Measurements from ENCODE around the gene ADGRB2.

Gene ADGRB2

DNA sequence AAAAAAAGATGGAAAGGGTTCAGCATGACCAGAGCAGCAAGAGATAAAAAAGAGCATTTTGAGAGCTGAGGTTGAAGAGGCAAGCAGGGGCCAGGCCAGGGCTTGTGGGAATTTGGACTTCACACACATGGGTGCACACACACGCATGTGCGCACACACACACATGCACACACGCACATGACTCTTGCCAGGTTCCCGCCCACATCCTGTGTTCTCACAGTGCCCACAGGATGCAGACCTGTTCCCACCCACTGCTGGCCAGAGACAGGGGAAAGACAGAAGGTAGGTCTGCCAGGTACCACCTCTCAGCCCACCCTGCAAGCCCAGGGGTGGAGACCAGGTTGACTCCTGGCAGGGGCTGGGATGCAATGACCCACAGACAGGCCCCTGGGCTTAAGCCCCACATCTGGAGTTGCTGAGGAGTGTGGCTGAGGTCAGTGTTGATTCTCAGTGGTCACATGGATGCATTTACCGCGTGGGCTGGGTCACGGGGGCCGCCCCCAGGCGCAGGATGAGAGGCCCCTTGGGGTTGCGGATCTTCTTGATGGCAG lies 64.7 kb downstream of the ADGRB2 start:
- in situ Hi-C loops (cut with HindIII; ENCODE audit: low pct_ligation_motif_present, low pct_unique_long_range_greater_than_20kb, low sequenced_read_pairs) = no loop called here
- no peak for DNase-seq

DNA sequence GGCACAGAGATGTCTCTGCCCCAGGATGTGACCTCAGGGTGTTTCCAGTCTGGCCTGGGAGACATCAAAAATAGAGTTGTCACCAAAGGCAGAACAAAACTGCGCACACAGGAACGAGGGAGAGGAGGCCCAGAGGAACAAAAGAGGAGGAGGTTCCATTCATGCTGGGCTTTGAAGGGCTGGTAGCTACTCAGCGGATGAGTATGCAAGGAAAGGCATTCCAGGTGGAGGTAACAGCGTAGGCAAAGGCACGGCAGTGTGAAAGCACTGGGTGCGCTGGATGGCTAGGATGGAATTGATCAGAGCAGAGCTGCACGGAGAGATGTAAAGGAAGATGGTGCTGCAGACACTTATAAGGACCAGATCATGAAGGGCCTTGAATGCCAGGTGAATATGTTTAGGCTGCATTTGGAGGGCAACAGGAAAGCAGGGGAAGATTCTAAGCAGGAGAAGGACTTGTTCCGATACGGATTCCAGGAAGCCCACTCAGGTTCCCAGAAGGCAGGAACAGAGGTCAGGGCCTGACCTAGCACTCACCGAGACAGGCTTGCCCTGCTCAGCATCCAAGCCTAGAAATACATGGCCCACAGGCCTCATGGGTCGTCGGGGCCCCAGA lies 66.7 kb downstream of the ADGRB2 start:
- no peak for DNase-seq
- in situ Hi-C loops (cut with HindIII; ENCODE audit: low pct_ligation_motif_present, low pct_unique_long_range_greater_than_20kb, low sequenced_read_pairs) = no loop called here

GRCh38 chr1:31696242-31696641 lies 67.9 kb downstream of the ADGRB2 start:
- no peak for DNase-seq
- in situ Hi-C loops (cut with HindIII; ENCODE audit: low pct_ligation_motif_present, low pct_unique_long_range_greater_than_20kb, low sequenced_read_pairs) = no loop called here

DNA sequence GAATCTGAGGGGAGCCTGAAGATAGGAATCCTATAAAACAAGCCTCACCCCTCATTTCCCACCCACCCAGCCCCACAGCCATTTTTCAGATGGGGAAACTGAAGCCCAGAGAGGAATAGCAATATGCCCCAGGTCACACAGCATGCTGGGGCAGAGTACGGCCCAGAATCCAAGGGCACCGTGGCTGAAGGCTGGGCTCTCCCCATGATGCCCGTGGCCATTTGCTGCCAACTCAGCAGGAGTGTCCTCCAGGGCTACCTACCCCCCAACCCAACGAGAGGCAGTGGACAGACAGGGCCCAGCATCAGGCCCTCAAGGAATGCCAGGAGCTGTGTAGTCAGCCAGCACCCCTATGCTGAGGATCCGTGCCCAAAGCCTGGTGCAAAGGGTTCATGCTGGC lies 68.8 kb downstream of the ADGRB2 start:
- in situ Hi-C loops (cut with HindIII; ENCODE audit: low pct_ligation_motif_present, low pct_unique_long_range_greater_than_20kb, low sequenced_read_pairs) = no loop called here
- DNase-seq = no peak

DNA sequence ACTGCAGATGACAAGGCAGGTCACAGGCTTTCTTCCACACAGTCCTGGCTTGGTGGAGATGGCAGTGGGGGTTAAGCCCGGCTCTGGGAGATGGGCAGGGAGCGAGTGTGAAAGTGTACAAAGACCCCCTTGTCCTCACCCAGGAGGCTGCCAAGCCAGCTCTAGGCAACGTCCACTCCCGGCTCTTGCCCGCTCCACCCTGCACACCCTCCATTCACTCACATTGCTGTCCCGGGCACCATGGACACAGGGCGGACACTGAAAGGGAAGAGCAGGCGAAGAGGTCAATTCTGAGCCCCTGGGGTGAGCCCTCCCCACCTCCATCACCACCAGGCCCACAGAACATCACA lies 69.2 kb downstream of the ADGRB2 start:
- in situ Hi-C loops (cut with HindIII; ENCODE audit: low pct_ligation_motif_present, low pct_unique_long_range_greater_than_20kb, low sequenced_read_pairs) = no loop called here

GRCh38 chr1:31694069-31694963 lies 69.8 kb downstream of the ADGRB2 start:
- in situ Hi-C loops (cut with HindIII; ENCODE audit: low pct_ligation_motif_present, low pct_unique_long_range_greater_than_20kb, low sequenced_read_pairs) = no loop called here
- no peak for DNase-seq

More for the DNA sequence above, 69.2 kb downstream of the ADGRB2 start:
- DNase-seq = no peak

DNA sequence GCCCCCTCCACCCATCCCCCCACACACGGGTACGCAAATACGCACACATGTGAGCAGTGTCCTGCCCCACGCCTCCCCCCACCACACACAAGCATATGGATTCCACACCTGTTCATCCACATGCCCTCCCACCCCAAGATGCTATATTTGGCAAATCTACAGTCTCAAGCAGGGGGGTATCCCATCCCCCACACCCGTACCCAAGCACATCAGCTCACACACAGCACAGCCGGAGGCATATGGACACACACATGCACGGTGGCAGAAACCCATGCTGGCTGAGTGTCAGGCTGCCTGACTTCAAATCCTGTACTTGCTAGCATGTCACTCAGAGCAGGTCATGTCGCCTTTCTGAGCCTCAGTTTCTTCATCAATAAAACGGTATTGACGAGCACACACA lies 70.9 kb downstream of the ADGRB2 start:
- in situ Hi-C loops (cut with HindIII; ENCODE audit: low pct_ligation_motif_present, low pct_unique_long_range_greater_than_20kb, low sequenced_read_pairs) = no loop called here
- DNase-seq = no peak

- in situ Hi-C loops (cut with HindIII; ENCODE audit: low pct_ligation_motif_present, low pct_unique_long_range_greater_than_20kb, low sequenced_read_pairs) = no loop called here
- DNase-seq = no peak
These were observed 72.2 kb downstream of the ADGRB2 start for GRCh38 chr1:31691951-31692350.

DNA sequence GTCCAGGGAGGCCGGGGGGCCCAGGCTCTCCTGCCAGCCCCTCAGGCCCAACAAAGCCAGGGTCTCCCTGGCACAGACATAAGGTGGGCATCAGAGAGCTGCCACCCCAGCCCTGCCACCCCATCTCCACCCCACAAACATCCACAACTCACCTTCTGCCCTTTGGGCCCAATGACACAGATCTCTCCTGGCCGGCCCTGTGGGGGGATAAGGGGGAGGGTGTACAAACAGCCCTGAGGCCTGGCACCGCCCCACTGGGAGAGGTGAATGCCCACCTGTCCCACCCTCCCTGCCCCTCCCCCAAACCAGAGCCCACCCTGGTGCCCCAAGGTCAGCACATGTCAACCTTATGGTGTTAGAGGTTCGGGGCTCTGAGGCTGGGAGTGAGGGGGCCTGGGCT lies 72.7 kb downstream of the ADGRB2 start:
- DNase-seq = no peak
- in situ Hi-C loops (cut with HindIII; ENCODE audit: low pct_ligation_motif_present, low pct_unique_long_range_greater_than_20kb, low sequenced_read_pairs) = no loop called here

DNA sequence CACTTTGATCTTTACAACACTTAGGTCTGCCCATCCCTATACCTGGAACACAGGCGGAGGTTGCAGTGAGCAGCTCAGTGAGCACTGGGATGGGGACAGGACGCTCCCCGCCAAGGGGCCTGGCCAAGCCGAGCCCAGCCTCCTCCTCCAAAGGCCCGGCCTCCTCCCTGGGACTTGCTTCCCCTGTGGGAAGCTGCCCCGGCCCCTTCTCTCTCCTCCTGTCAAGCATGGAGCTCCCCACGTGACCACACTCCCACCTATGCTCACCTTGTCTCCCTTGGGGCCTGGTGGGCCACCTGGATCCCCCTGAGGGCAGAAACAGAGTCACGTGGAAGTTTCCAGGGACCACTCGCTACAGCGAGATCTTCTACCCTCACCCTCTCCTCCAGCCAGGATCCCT lies 73.2 kb downstream of the ADGRB2 start:
- in situ Hi-C loops (cut with HindIII; ENCODE audit: low pct_ligation_motif_present, low pct_unique_long_range_greater_than_20kb, low sequenced_read_pairs) = no loop called here
- no peak for DNase-seq

GRCh38 chr1:31689854-31690253 lies 74.3 kb downstream of the ADGRB2 start:
- in situ Hi-C loops (cut with HindIII; ENCODE audit: low pct_ligation_motif_present, low pct_unique_long_range_greater_than_20kb, low sequenced_read_pairs) = no loop called here
- DNase-seq = peak; percentile 90

DNA sequence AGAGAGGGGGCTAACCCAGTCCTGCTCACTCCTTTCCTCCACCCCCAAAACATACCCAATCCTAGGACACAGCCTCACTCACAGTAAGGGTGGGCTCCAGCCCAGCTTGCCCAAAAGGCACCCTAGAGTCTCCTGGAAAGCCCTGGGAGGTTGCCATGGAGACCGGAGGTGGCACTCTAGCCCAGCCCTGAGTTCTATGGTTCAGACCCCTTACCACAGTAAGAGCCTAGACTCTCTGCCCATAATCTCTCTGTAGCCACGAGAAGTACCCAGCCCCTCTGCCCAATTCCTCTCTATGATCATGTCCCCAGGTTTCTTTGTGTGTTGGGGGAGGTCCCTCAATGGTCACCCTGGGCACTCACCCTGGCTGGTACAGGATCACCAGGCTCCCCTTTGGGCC lies 74.8 kb downstream of the ADGRB2 start:
- no peak for DNase-seq
- in situ Hi-C loops (cut with HindIII; ENCODE audit: low pct_ligation_motif_present, low pct_unique_long_range_greater_than_20kb, low sequenced_read_pairs) = no loop called here

- no peak for DNase-seq
- in situ Hi-C loops (cut with HindIII; ENCODE audit: low pct_ligation_motif_present, low pct_unique_long_range_greater_than_20kb, low sequenced_read_pairs) = no loop called here
These were observed 75.8 kb downstream of the ADGRB2 start for GRCh38 chr1:31688233-31688918.

GRCh38 chr1:31687601-31688000 lies 76.5 kb downstream of the ADGRB2 start:
- in situ Hi-C loops (cut with HindIII; ENCODE audit: low pct_ligation_motif_present, low pct_unique_long_range_greater_than_20kb, low sequenced_read_pairs) = no loop called here
- no peak for DNase-seq

- no peak for DNase-seq
- in situ Hi-C loops (cut with HindIII; ENCODE audit: low pct_ligation_motif_present, low pct_unique_long_range_greater_than_20kb, low sequenced_read_pairs) = no loop called here
These were observed 78.3 kb downstream of the ADGRB2 start for GRCh38 chr1:31685795-31686194.

- in situ Hi-C loops (cut with HindIII; ENCODE audit: low pct_ligation_motif_present, low pct_unique_long_range_greater_than_20kb, low sequenced_read_pairs) = no loop called here
- peak; percentile 16 for DNase-seq
These were observed 80.1 kb downstream of the ADGRB2 start for GRCh38 chr1:31683997-31684396.

GRCh38 chr1:31681415-31681814 lies 82.7 kb downstream of the ADGRB2 start:
- no peak for DNase-seq
- in situ Hi-C loops (cut with HindIII; ENCODE audit: low pct_ligation_motif_present, low pct_unique_long_range_greater_than_20kb, low sequenced_read_pairs) = no loop called here

GRCh38 chr1:31679676-31680230 lies 84.4 kb downstream of the ADGRB2 start:
- in situ Hi-C loops (cut with HindIII; ENCODE audit: low pct_ligation_motif_present, low pct_unique_long_range_greater_than_20kb, low sequenced_read_pairs) = no loop called here
- DNase-seq = no peak

GRCh38 chr1:31679091-31679490 lies 85.0 kb downstream of the ADGRB2 start:
- in situ Hi-C loops (cut with HindIII; ENCODE audit: low pct_ligation_motif_present, low pct_unique_long_range_greater_than_20kb, low sequenced_read_pairs) = no loop called here
- no peak for DNase-seq
